Ovary (tissue), 9 donors: Measurements from ENCODE around the gene ABCC2. TPM values are rescaled to one million over a fixed set of nuclear protein-coding genes. Genes with fewer than 3 reads are reported as not detected.

Source experiments
- DNase-seq, 5 donors: peaks; one replicate each; pipeline ENCODE4 v3.0.0-alpha.2; 2019 to 2020
- H3K27ac ChIP-seq, 2 donors: fragments of 200-600 bp; one replicate each; pipeline versions ENCODE4 v1.5.1 to v1.8.0; 2019 to 2022
- H3K27me3 ChIP-seq: fragments of 200-600 bp; one replicate; pipeline ENCODE4 v1.8.0; 2022
- H3K36me3 ChIP-seq: fragments of 200-600 bp; sonication (generic); one replicate; pipeline ENCODE4 v1.5.1; 2019
- H3K4me1 ChIP-seq: one replicate; pipeline ENCODE4 v1.8.1; 2013; ENCODE audit warnings: mild to moderate bottlenecking, moderate library complexity; ENCODE audit not compliant: insufficient read depth
- H3K4me3 ChIP-seq: fragments of 200-600 bp; sonication (generic); one replicate; pipeline ENCODE4 v1.5.1; 2017
- H3K9me3 ChIP-seq, 2 donors: fragments of 200-600 bp in 1 of 2; sonication (generic) in 1 of 2; one replicate each; pipeline versions ENCODE4 v1.5.1 to v1.8.1; 2013 to 2019; ENCODE audit warnings: mild to moderate bottlenecking in 1 of 2, moderate library complexity in 1 of 2
- CTCF ChIP-seq, 3 donors: fragments of 450-650 bp in 2 of 3; fragments of 200-600 bp in 1 of 3; IDR thresholded peaks; one replicate each; pipeline versions ENCODE4 v1.5.1 to v1.8.0; 2016 to 2022; ENCODE audit warnings: antibody characterized with exemption in 3 of 3, mild to moderate bottlenecking in 1 of 3
- EP300 ChIP-seq: sonication (generic); formaldehyde crosslinking; IDR thresholded peaks from one replicate; pipeline ENCODE4 v1.6.1; 2017; ENCODE audit warnings: antibody characterized with exemption
- POLR2A ChIP-seq: fragments of 450-650 bp; IDR thresholded peaks from one replicate; pipeline ENCODE4 v1.6.1; 2017; ENCODE audit warnings: antibody characterized with exemption, mild to moderate bottlenecking, moderate library complexity
- WGBS, 3 donors: extraction: QIAGEN DNeasy Blood & Tissue Kit in 1 of 3; methylation state at CpG; one replicate each; pipeline versions ENCODE4 v1.1.5 to v1.1.7; 2013 to 2017; 5-methylcytosine and 5-hydroxymethylcytosine counted together
- intact Hi-C, 4 donors: fragments of 100-400 bp; cut with DNase I; formaldehyde crosslinking; loops; one replicate each; pipeline versions ENCODE4 v1.11.0 to v1.15.1; 2022 to 2023
- polyA plus RNA-seq, 2 donors: library from polyadenylated mRNA; stranded (reverse); fragments of 200-250 nt in 1 of 2; fragments of 350-450 nt in 1 of 2; fragmentation: Illumina TruSeq in 1 of 2; extraction: RNeasy Lipid Tissue Mini Kit (QIAGEN cat#74804) in 1 of 2; gene quantifications; one replicate each; pipeline ENCODE4 v1.2.3, GENCODE V29; 2013 to 2014
- total RNA-seq, 7 donors: library from RNA; depleted of rRNA in 2 of 7; stranded (reverse); fragments of >200 nt in 2 of 7; fragmentation: NEBNext Ultra II Directional in 3 of 7; extraction: Animal tissue kit (Norgen Biotek cat#: 25700) in 3 of 7; gene quantifications; one replicate each; pipeline versions ENCODE4 v1.1.0 to v1.2.4, GENCODE V29; 2016 to 2023
- donor health status: DM: no; HTN: no; CAD: no; lungs with moderate emphysema.
- donor health status: DM: no; HTN: no; CAD: no.
- donor health status: Bipolar disorder and iron deficiency.
- donor health status: DM: yes; HTN: yes; CAD: no.
- donor health status: DM: no; HTN: no; CAD: no.
- donor health status: DM: yes; HTN: yes; CAD: no.

The ABCC2 gene
- total and polyA plus RNA-seq, 9 donors, result 0.22 to 1.8 (median 0.84) TPM

GRCh38 chr10:99767901-99768300 lies 14.5 kb upstream of the ABCC2 start:
- WGBS, 3 donors, result 60 to 72% (median 69%) methylated on average over 5 of the region's 5 CpGs
- no peak overlapping the region for H3K4me3 ChIP-seq
- intact Hi-C loops, result no loop called here
- no peak for DNase-seq
- no peaks in the 10 kb centered on the region for H3K36me3 ChIP-seq
- H3K9me3 ChIP-seq, result no peaks in the 10 kb centered on the region
- no peak overlapping the region for H3K27ac ChIP-seq
- H3K27me3 ChIP-seq, result no peaks in the 10 kb centered on the region
- no peaks in the 10 kb centered on the region for H3K4me1 ChIP-seq
- TF ChIP-seq CTCF (IDR thresholded peaks at IDR 0.05) (no peak), POLR2A (no peak), EP300 (no peak)

DNA sequence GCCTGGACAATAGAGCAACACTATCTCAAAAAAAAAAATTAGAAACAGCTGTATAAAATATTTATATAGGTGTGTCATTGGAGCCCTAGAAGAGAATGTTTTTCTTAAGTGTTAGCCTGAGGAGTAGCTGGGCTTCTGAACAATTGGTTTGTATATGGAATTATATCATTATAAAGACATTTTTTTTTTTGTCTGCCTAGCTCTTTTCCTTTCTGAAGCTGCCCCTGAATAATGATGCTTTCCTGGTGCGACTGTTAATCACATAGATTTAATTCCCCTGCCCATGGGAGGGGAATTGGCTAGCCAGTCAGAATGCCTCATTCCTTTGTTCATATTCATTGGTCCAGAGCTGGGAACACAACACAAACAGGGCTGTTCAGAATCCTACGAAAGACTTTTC lies 13.9 kb upstream of the ABCC2 start:
- Histone ChIP-seq H3K4me3 (no peak overlapping the region), H3K27me3 (no peaks in the 10 kb centered on the region), H3K4me1 (no peaks in the 10 kb centered on the region), H3K9me3 (no peaks in the 10 kb centered on the region), H3K36me3 (no peaks in the 10 kb centered on the region), H3K27ac (no peak overlapping the region)
- WGBS, 3 donors, result 68 to 71% (median 70%) methylated on average over 2 of the region's 2 CpGs
- intact Hi-C loops, result no loop called here
- DNase-seq, result no peak
- TF ChIP-seq CTCF (IDR thresholded peaks at IDR 0.05) (no peak), POLR2A (no peak), EP300 (no peak)

GRCh38 chr10:99769706-99770105 lies 12.7 kb upstream of the ABCC2 start:
- Histone ChIP-seq H3K4me3 (no peak overlapping the region), H3K27me3 (no peaks in the 10 kb centered on the region), H3K36me3 (no peaks in the 10 kb centered on the region), H3K9me3 (no peaks in the 10 kb centered on the region), H3K27ac (no peak overlapping the region), H3K4me1 (no peaks in the 10 kb centered on the region)
- intact Hi-C loops, result no loop called here
- 90 to 95% (median 92%) methylated on average over 5 of the region's 5 CpGs for WGBS, 3 donors
- DNase-seq, result no peak
- TF ChIP-seq EP300, result no peak

GRCh38 chr10:99770408-99771045 lies 11.9 kb upstream of the ABCC2 start:
- intact Hi-C loops, result no loop called here
- Histone ChIP-seq H3K4me3 (no peak overlapping the region), H3K4me1 (no peaks in the 10 kb centered on the region), H3K9me3 (no peaks in the 10 kb centered on the region), H3K27ac (no peak overlapping the region), H3K27me3 (no peaks in the 10 kb centered on the region), H3K36me3 (no peaks in the 10 kb centered on the region)
- TF ChIP-seq CTCF (IDR thresholded peaks at IDR 0.05), result no peak
- no peak for TF ChIP-seq POLR2A
- no peak for TF ChIP-seq EP300
- DNase-seq, result no peak
- 87 to 93% (median 92%) methylated on average over 4 of the region's 4 CpGs for WGBS, 3 donors

- DNase-seq, result no peak
- no peak overlapping the region for H3K27ac ChIP-seq
- no peak overlapping the region for H3K4me3 ChIP-seq
- no peak for TF ChIP-seq CTCF (IDR thresholded peaks at IDR 0.05)
- no peak for TF ChIP-seq POLR2A
- no peak for TF ChIP-seq EP300
- no peaks in the 10 kb centered on the region for H3K4me1 ChIP-seq
- H3K27me3 ChIP-seq, result no peaks in the 10 kb centered on the region
- no peaks in the 10 kb centered on the region for H3K9me3 ChIP-seq
- intact Hi-C loops, result no loop called here
- no peaks in the 10 kb centered on the region for H3K36me3 ChIP-seq
Observed at GRCh38 chr10:99775850-99776249, 6.6 kb upstream of the ABCC2 start.
